IMR-90 (cell line): ENCODE results near the gene PPFIA1. TPM values are rescaled to one million over a fixed set of nuclear protein-coding genes. Genes with fewer than 3 reads are reported as not detected.

Experiments used
- ATAC-seq: fragments of 200-7000 bp; cut with Tn5 transposase; 2 replicates; pipeline ENCODE4 v1.9.1; 2020; ENCODE audit warnings: low read depth, mild to moderate bottlenecking, moderate library complexity
- BruUV-seq: library from RNA; stranded (reverse); fragments of 400-500 nt; replicated peaks from 2 replicates; lab custom pipeline; 2021; lab: Mats Ljungman, UMichigan
- CTCF ChIA-PET: fragments of 300-600 bp; formaldehyde crosslinking; extraction: SDS; loops from one replicate; lab custom pipeline; 2021; ENCODE audit warnings: antibody characterized with exemption; lab: Yijun Ruan, JAX
- POLR2A ChIA-PET: fragments of 300-600 bp; sonication (Branson Sonifier 250); formaldehyde crosslinking; loops from one replicate; lab custom pipeline; 2022; ENCODE audit warnings: antibody characterized with exemption; ENCODE audit not compliant: unreplicated experiment; lab: Charles Lee
- DNase-seq: peaks from one replicate; pipeline ENCODE4 v3.0.0; 2013
- H2AFZ ChIP-seq: replicated peaks from 2 replicates; pipeline ENCODE3; 2013; ENCODE audit warnings: low read length, mild to moderate bottlenecking; ENCODE audit not compliant: poor library complexity
- H2AK5ac ChIP-seq: 2 replicates; pipeline ENCODE4 v1.6.1; 2013; ENCODE audit warnings: low read depth, low read length, inconsistent platforms
- H2AK9ac ChIP-seq: replicated peaks from 2 replicates; pipeline ENCODE3; 2013; ENCODE audit warnings: mild to moderate bottlenecking, low read depth, low read length, moderate library complexity; ENCODE audit not compliant: poor library complexity
- H2BK120ac ChIP-seq: 2 replicates; pipeline ENCODE4 v1.6.1; 2013; ENCODE audit warnings: low read depth, low read length, inconsistent platforms
- H2BK15ac ChIP-seq: 3 replicates; pipeline ENCODE4 v1.6.1; 2013; ENCODE audit warnings: low read depth, low read length, inconsistent platforms
- H2BK20ac ChIP-seq: 2 replicates; pipeline ENCODE4 v1.6.1; 2013; ENCODE audit warnings: low read depth, mild to moderate bottlenecking, inconsistent platforms, low read length, moderate library complexity
- H2BK5ac ChIP-seq: 2 replicates; pipeline ENCODE4 v1.6.1; 2013; ENCODE audit warnings: mild to moderate bottlenecking, low read depth, low read length, inconsistent platforms; ENCODE audit not compliant: poor library complexity, severe bottlenecking
- H3K14ac ChIP-seq: replicated peaks from 2 replicates; pipeline ENCODE4 v1.6.1; 2013; ENCODE audit warnings: low read depth, low read length, inconsistent platforms
- H3K18ac ChIP-seq: 2 replicates; pipeline ENCODE4 v1.6.1; 2013; ENCODE audit warnings: low read depth, low read length, control low read depth
- H3K23ac ChIP-seq: 2 replicates; pipeline ENCODE4 v1.6.1; 2013; ENCODE audit warnings: low read depth, low read length, inconsistent platforms
- H3K27ac ChIP-seq: 2 replicates; pipeline ENCODE4 v1.5.1; 2013; ENCODE audit warnings: mild to moderate bottlenecking, control low read depth, low read length; ENCODE audit not compliant: insufficient read depth
- H3K27me3 ChIP-seq: 2 replicates; pipeline ENCODE4 v1.6.1; 2013; ENCODE audit warnings: low read length; ENCODE audit not compliant: control insufficient read depth, insufficient read depth
- H3K36me3 ChIP-seq: 2 replicates; pipeline ENCODE4 v1.6.1; 2013; ENCODE audit warnings: low read length, mixed read lengths; ENCODE audit not compliant: control insufficient read depth, insufficient read depth
- H3K4ac ChIP-seq: 2 replicates; pipeline ENCODE4 v1.6.1; 2013; ENCODE audit warnings: low read depth, low read length, inconsistent platforms
- H3K4me1 ChIP-seq: 2 replicates; pipeline ENCODE4 v1.6.1; 2013; ENCODE audit warnings: low read length, mixed read lengths; ENCODE audit not compliant: control insufficient read depth, insufficient read depth
- H3K4me2 ChIP-seq: 2 replicates; pipeline ENCODE4 v1.6.1; 2013; ENCODE audit warnings: low read depth, mild to moderate bottlenecking, control low read depth, low read length, moderate library complexity
- H3K4me3 ChIP-seq: 2 replicates; pipeline ENCODE4 v1.5.1; 2013; ENCODE audit warnings: low read depth, mild to moderate bottlenecking, control low read depth, low read length, moderate library complexity; ENCODE audit not compliant: insufficient read depth
- H3K56ac ChIP-seq: 2 replicates; pipeline ENCODE4 v1.6.1; 2013; ENCODE audit warnings: low read length, inconsistent platforms; ENCODE audit not compliant: insufficient read depth; ENCODE audit errors: extremely low read depth
- H3K79me1 ChIP-seq, 2 experiments: 2 replicates each; pipeline ENCODE4 v1.6.1; 2013; ENCODE audit warnings: low read length in 2 of 2, inconsistent platforms in 1 of 2, low read depth in 1 of 2
- H3K9ac ChIP-seq: 2 replicates; pipeline ENCODE4 v1.6.1; 2013; ENCODE audit warnings: low read depth, low read length, control low read depth
- H3K9me1 ChIP-seq: 2 replicates; pipeline ENCODE4 v1.6.1; 2013; ENCODE audit warnings: low read length, inconsistent platforms; ENCODE audit not compliant: insufficient read depth
- H3K9me3 ChIP-seq: 2 replicates; pipeline ENCODE4 v1.6.1; 2013; ENCODE audit warnings: low read length; ENCODE audit not compliant: control insufficient read depth, insufficient read depth
- H4K20me1 ChIP-seq: 2 replicates; pipeline ENCODE4 v1.6.1; 2013; ENCODE audit warnings: low read length, inconsistent platforms; ENCODE audit not compliant: insufficient read depth
- H4K5ac ChIP-seq: 2 replicates; pipeline ENCODE4 v1.6.1; 2013; ENCODE audit warnings: mild to moderate bottlenecking, low read depth, low read length, control low read depth
- H4K8ac ChIP-seq, 2 experiments: 2 replicates each; pipeline ENCODE4 v1.6.1; 2013; ENCODE audit warnings: low read depth in 2 of 2, low read length in 2 of 2, control low read depth in 1 of 2, inconsistent platforms in 1 of 2
- H4K91ac ChIP-seq: 2 replicates; pipeline ENCODE4 v1.6.1; 2013; ENCODE audit warnings: low read depth, low read length, inconsistent platforms; ENCODE audit not compliant: insufficient read depth
- BHLHE40 ChIP-seq: fragments of 150-350 bp; IDR thresholded peaks from 2 replicates; pipeline ENCODE4 v1.6.1; 2016; ENCODE audit warnings: mild to moderate bottlenecking, low read depth, low read length
- CHD1 ChIP-seq: IDR thresholded peaks from 2 replicates; pipeline ENCODE4 v1.6.1; 2012; ENCODE audit warnings: low read depth, low read length, improper control_type of control experiment
- ELK1 ChIP-seq: fragments of 150-350 bp; IDR thresholded peaks from 2 replicates; pipeline ENCODE4 v1.6.1; 2016; ENCODE audit warnings: low read depth, mild to moderate bottlenecking, low read length, moderate library complexity, borderline replicate concordance
- FOS ChIP-seq: fragments of 150-350 bp; IDR thresholded peaks from 2 replicates; pipeline ENCODE4 v1.6.1; 2016; ENCODE audit warnings: low read depth, low read length
- MAFK ChIP-seq: IDR thresholded peaks from 2 replicates; pipeline ENCODE4 v1.6.1; 2012; ENCODE audit warnings: low read depth, low read length, improper control_type of control experiment
- MAZ ChIP-seq: IDR thresholded peaks from 2 replicates; pipeline ENCODE4 v1.6.1; 2012; ENCODE audit warnings: low read depth, mild to moderate bottlenecking, low read length, improper control_type of control experiment, moderate library complexity, borderline replicate concordance
- MXI1 ChIP-seq: IDR thresholded peaks from 2 replicates; pipeline ENCODE4 v1.6.1; 2012; ENCODE audit warnings: low read depth, mild to moderate bottlenecking, low read length, moderate library complexity, borderline replicate concordance
- NFE2L2 ChIP-seq: fragments of 150-350 bp; IDR thresholded peaks from 2 replicates; pipeline ENCODE4 v1.6.1; 2016; ENCODE audit warnings: low read depth, mild to moderate bottlenecking, low read length
- POLR2A ChIP-seq: IDR thresholded peaks from 2 replicates; pipeline ENCODE4 v1.6.1; 2012; ENCODE audit warnings: mild to moderate bottlenecking, low read depth, low read length
- RAD21 ChIP-seq: IDR thresholded peaks from 2 replicates; pipeline ENCODE4 v1.6.1; 2012; ENCODE audit warnings: low read length, improper control_type of control experiment
- SMC3 ChIP-seq: fragments of 150-350 bp; IDR thresholded peaks from 2 replicates; pipeline ENCODE4 v1.6.1; 2016; ENCODE audit warnings: low read depth, mild to moderate bottlenecking, antibody characterized with exemption, low read length, moderate library complexity
- WGBS, 2 experiments: methylation state at CpG; one replicate each; pipeline versions ENCODE4 v1.1.5 to v1.1.7; 2013; ENCODE audit warnings: missing lambda C conversion rate in 2 of 2; ENCODE audit not compliant: insufficient read length in 1 of 2; ENCODE audit errors: extremely low coverage in 2 of 2; 5-methylcytosine and 5-hydroxymethylcytosine counted together
- dilution Hi-C: fragments of 300-500 bp; cut with HindIII; formaldehyde crosslinking; loops from one replicate; pipeline ENCODE4 v1.14.3; 2018; ENCODE audit warnings: low sequenced_read_pairs; ENCODE audit not compliant: unreplicated experiment
- in situ Hi-C: fragments of 300-500 bp; cut with MboI; formaldehyde crosslinking; loops from 3 replicates; pipeline ENCODE4 v1.14.3; 2019; ENCODE audit warnings: low sequenced_read_pairs, inconsistent platforms, mixed read lengths
- intact Hi-C: fragments of 100-400 bp; cut with micrococcal nuclease; formaldehyde crosslinking; loops from 2 replicates; pipeline ENCODE4 v1.10.0; 2022
- polyA plus RNA-seq, 3 experiments: library from polyadenylated mRNA; depleted of rRNA; stranded (reverse); fragments of >200 nt; gene quantifications; 2 replicates each; pipeline ENCODE4 v1.2.3, GENCODE V29; 2012; ENCODE audit warnings: low replicate concordance in 1 of 3
- total RNA-seq: library from RNA; depleted of rRNA; stranded (reverse); fragments of >200 nt; gene quantifications from 2 replicates; pipeline ENCODE4 v1.2.3, GENCODE V29; 2012

PPFIA1 gene
- total and polyA plus RNA-seq, 2 of the 4 experiments (the other 2 are of a cell fraction), result 25.6 to 37.2 TPM

- H2BK5ac ChIP-seq, result no peak overlapping the region
- H3K27me3 ChIP-seq, result no peaks in the 10 kb centered on the region
- H2AFZ ChIP-seq, result no peak overlapping the region
- H2BK15ac ChIP-seq, result no peak overlapping the region
- H4K8ac ChIP-seq, result no peak overlapping the region
- H2AK5ac ChIP-seq, result no peak overlapping the region
- no peak overlapping the region for H2AK9ac ChIP-seq
- H3K4me1 ChIP-seq, result peaks cover 2% of the 10 kb centered on the region; the same call in 1 of the 2 replicates
- no peak overlapping the region for H3K4me2 ChIP-seq
- dilution Hi-C loops (no loop called here), intact Hi-C loops (no loop called here), in situ Hi-C loops (no loop called here)
- H2BK20ac ChIP-seq, result no peak overlapping the region
- no peak for TF ChIP-seq MXI1
- TF ChIP-seq MAFK, result no peak
- no peak for TF ChIP-seq NFE2L2
- TF ChIP-seq FOS, result no peak
- no peak for TF ChIP-seq BHLHE40
- no peak for TF ChIP-seq POLR2A
- no peak for TF ChIP-seq CHD1
- TF ChIP-seq ELK1, result no peak
- TF ChIP-seq RAD21, result no peak
- no peak for TF ChIP-seq SMC3
- TF ChIP-seq MAZ, result no peak
- peaks cover 54% of the 10 kb centered on the region for H3K36me3 ChIP-seq
- no peak overlapping the region for H3K18ac ChIP-seq
- H4K91ac ChIP-seq, result no peak overlapping the region
- WGBS, 2 experiments, result 93% methylated on average over 3 of the region's 4 CpGs; no CpG with 5 or more reads in 1 of the 2 experiments
- H3K4me3 ChIP-seq, result no peak overlapping the region
- DNase-seq, result no peak
- no peak overlapping the region for H3K56ac ChIP-seq
- ChIA-PET CTCF (no interaction called here), POLR2A (no interaction called here)
- BruUV-seq, result no TSS peak
- no peak overlapping the region for H4K5ac ChIP-seq
- no peak overlapping the region for H3K23ac ChIP-seq
- H3K4ac ChIP-seq, result no peak overlapping the region
- no peak for ATAC-seq
- no peak overlapping the region for H2BK120ac ChIP-seq
- H3K9ac ChIP-seq, result no peak overlapping the region
- H3K79me1 ChIP-seq, result peaks cover 9% of the 10 kb centered on the region in 2 experiments; a peak in 2 of 4 replicates
- no peaks in the 10 kb centered on the region for H3K9me3 ChIP-seq
- H3K14ac ChIP-seq, result no peak overlapping the region
- no peak overlapping the region for H3K27ac ChIP-seq
- peaks cover 11% of the 10 kb centered on the region; the same call in 1 of the 2 replicates for H3K9me1 ChIP-seq
- H4K20me1 ChIP-seq, result 0 out of 2 replicates have a peak, but pooled peaks cover 2% of the 10 kb centered on the region
These were observed 68.1 kb downstream of the PPFIA1 start for GRCh38 chr11:70338594-70338993.
